Thymus (tissue), 11 donors: ENCODE results near the gene DGKH. TPM values are rescaled to one million over a fixed set of nuclear protein-coding genes. Genes with fewer than 3 reads are reported as not detected.
"Not testable (repeated sequence)": the region's sequence is repeated elsewhere in the genome, so short reads cannot be mapped to it uniquely, and the experiment has no call there.

ENCODE experiments used
- DNase-seq, 9 donors: peaks; one replicate each; pipeline ENCODE4 v3.0.0-alpha.2; 2013; ENCODE audit warnings: low spot score in 9 of 9, low read depth in 6 of 9, missing footprints in 1 of 9
- H3K27ac ChIP-seq, 2 donors: one replicate each; pipeline ENCODE4 v1.5.1; 2013; ENCODE audit warnings: control low read depth in 1 of 2, low read depth in 1 of 2, low read length in 1 of 2, mild to moderate bottlenecking in 1 of 2, moderate library complexity in 1 of 2
- H3K27me3 ChIP-seq, 2 donors: one replicate each; pipeline ENCODE4 v1.5.1; 2013; ENCODE audit warnings: low read length in 1 of 2; ENCODE audit not compliant: control insufficient read depth in 2 of 2, insufficient read depth in 1 of 2
- H3K36me3 ChIP-seq, 2 donors: one replicate each; pipeline ENCODE4 v1.5.1; 2013; ENCODE audit warnings: low read length in 1 of 2, mild to moderate bottlenecking in 1 of 2, moderate library complexity in 1 of 2; ENCODE audit not compliant: control insufficient read depth in 2 of 2, insufficient read depth in 2 of 2
- H3K4me1 ChIP-seq, 2 donors: one replicate each; pipeline ENCODE4 v1.5.1; 2013; ENCODE audit warnings: low read length in 2 of 2; ENCODE audit not compliant: control insufficient read depth in 2 of 2, insufficient read depth in 2 of 2
- H3K4me3 ChIP-seq, 2 donors: one replicate each; pipeline ENCODE4 v1.5.1; 2013; ENCODE audit warnings: low read length in 2 of 2, control low read depth in 1 of 2, mild to moderate bottlenecking in 1 of 2
- H3K9me3 ChIP-seq, 2 donors: one replicate each; pipeline ENCODE4 v1.5.1; 2013; ENCODE audit warnings: low read length in 1 of 2, mild to moderate bottlenecking in 1 of 2; ENCODE audit not compliant: control insufficient read depth in 2 of 2, insufficient read depth in 1 of 2
- WGBS: extraction: QIAGEN DNeasy Blood & Tissue Kit; methylation state at CpG from one replicate; pipeline ENCODE4 v1.1.7; 2013; 5-methylcytosine and 5-hydroxymethylcytosine counted together
- polyA plus RNA-seq: library from polyadenylated mRNA; stranded (reverse); fragments of 200-250 nt; gene quantifications from one replicate; pipeline ENCODE4 v1.2.3, GENCODE V29; 2013
- total RNA-seq: library from RNA; stranded (reverse); fragments of 120-200 nt; gene quantifications from one replicate; pipeline ENCODE4 v1.2.4, GENCODE V29; 2013
- donor health status: healthy.

The DGKH gene
- total and polyA plus RNA-seq, 2 donors: 5.3 to 5.9 TPM

GRCh38 chr13:42129033-42129432, 80.6 kb downstream of the DGKH start:
- Histone ChIP-seq H3K36me3 (peaks cover 16 to 28% of the 10 kb centered on the region in 2 donors), H3K27ac (no peak overlapping the region), H3K27me3 (no peaks in the 10 kb centered on the region), H3K4me1 (no peaks in the 10 kb centered on the region), H3K4me3 (no peak overlapping the region), H3K9me3 (no peaks in the 10 kb centered on the region)
- WGBS: over 99% methylated on average over 3 of the region's 3 CpGs
- no peak for DNase-seq

GRCh38 chr13:42136518-42136917, 88.1 kb downstream of the DGKH start:
- Histone ChIP-seq H3K9me3 (no peaks in the 10 kb centered on the region), H3K4me3 (no peak overlapping the region), H3K4me1 (no peaks in the 10 kb centered on the region), H3K36me3 (peaks cover 0 to 4% of the 10 kb centered on the region in 2 donors), H3K27ac (no peak overlapping the region), H3K27me3 (no peaks in the 10 kb centered on the region)
- 97% methylated on average over 3 of the region's 3 CpGs for WGBS
- no peak for DNase-seq

GRCh38 chr13:42137856-42138537, 89.5 kb downstream of the DGKH start:
- 97% methylated on average over 3 of the region's 3 CpGs for WGBS
- H3K9me3 ChIP-seq: no peaks in the 10 kb centered on the region
- no peak overlapping the region for H3K4me3 ChIP-seq
- H3K4me1 ChIP-seq: no peaks in the 10 kb centered on the region
- no peak overlapping the region for H3K27ac ChIP-seq
- no peaks in the 10 kb centered on the region for H3K27me3 ChIP-seq
- no peak for DNase-seq
- no peaks in the 10 kb centered on the region for H3K36me3 ChIP-seq

- Histone ChIP-seq H3K4me1 (no peaks in the 10 kb centered on the region), H3K36me3 (no peaks in the 10 kb centered on the region), H3K27ac (no peak overlapping the region), H3K27me3 (no peaks in the 10 kb centered on the region), H3K9me3 (no peaks in the 10 kb centered on the region), H3K4me3 (no peak overlapping the region)
- WGBS: 92% methylated on average over 2 of the region's 2 CpGs
- no peak for DNase-seq
These were observed 92.0 kb downstream of the DGKH start for GRCh38 chr13:42140494-42140893.

- H3K27ac ChIP-seq, H3K27me3 ChIP-seq, DNase-seq, H3K9me3 ChIP-seq, H3K4me1 ChIP-seq, H3K36me3 ChIP-seq, H3K4me3 ChIP-seq: not testable (repeated sequence)
- whole genome bisulfite sequencing: 93% methylated on average over 2 of the region's 2 CpGs
These were observed 92.6 kb downstream of the DGKH start for GRCh38 chr13:42141052-42141451.

GRCh38 chr13:42146359-42146758, 97.9 kb downstream of the DGKH start:
- Histone ChIP-seq H3K4me3 (no peak overlapping the region), H3K36me3 (no peaks in the 10 kb centered on the region), H3K27me3 (no peaks in the 10 kb centered on the region), H3K27ac (no peak overlapping the region), H3K4me1 (peaks cover 0 to 7% of the 10 kb centered on the region in 2 donors), H3K9me3 (no peaks in the 10 kb centered on the region)
- no peak for DNase-seq
- WGBS: 97% methylated on average over 2 of the region's 2 CpGs

- H3K27ac ChIP-seq: no peak overlapping the region
- no peaks in the 10 kb centered on the region for H3K27me3 ChIP-seq
- no peak overlapping the region for H3K4me3 ChIP-seq
- WGBS: 44% methylated on average over 7 of the region's 7 CpGs
- no peaks in the 10 kb centered on the region for H3K9me3 ChIP-seq
- H3K4me1 ChIP-seq: peaks cover 0 to 7% of the 10 kb centered on the region in 2 donors
- H3K36me3 ChIP-seq: no peaks in the 10 kb centered on the region
- peak in 1 of 9 donors; percentile 15 for DNase-seq
These were observed 100.1 kb downstream of the DGKH start for GRCh38 chr13:42148538-42148937.

- peaks cover 0 to 7% of the 10 kb centered on the region in 2 donors for H3K4me1 ChIP-seq
- no peak for DNase-seq
- no peaks in the 10 kb centered on the region for H3K27me3 ChIP-seq
- H3K4me3 ChIP-seq: no peak overlapping the region
- H3K36me3 ChIP-seq: no peaks in the 10 kb centered on the region
- no peak overlapping the region for H3K27ac ChIP-seq
- 97% methylated on average over 4 of the region's 4 CpGs for whole genome bisulfite sequencing
- no peaks in the 10 kb centered on the region for H3K9me3 ChIP-seq
These were observed 100.7 kb downstream of the DGKH start for GRCh38 chr13:42149136-42149535.

- no peak for DNase-seq
- 96% methylated on average over 1 of the region's 1 CpG for WGBS
- peaks cover 6 to 10% of the 10 kb centered on the region in 2 donors for H3K36me3 ChIP-seq
These were observed 103.3 kb downstream of the DGKH start for GRCh38 chr13:42151781-42152180.

More at GRCh38 chr13:42151781-42152180, 103.3 kb downstream of the DGKH start:
- H3K4me3 ChIP-seq: no peak overlapping the region
- H3K27ac ChIP-seq: no peak overlapping the region
- H3K4me1 ChIP-seq: peaks cover 0 to 7% of the 10 kb centered on the region in 2 donors
- H3K27me3 ChIP-seq: no peaks in the 10 kb centered on the region
- H3K9me3 ChIP-seq: no peaks in the 10 kb centered on the region
